SKM-1 (cell line): ENCODE data around the gene DESI2.
A peak's percentile ranks its signal among the peaks of the same experiment; 100 is the strongest.

Experiments
- DNase-seq: peaks from one replicate; lab custom pipeline; 2025; ENCODE audit not compliant: unreplicated experiment; lab: John Stamatoyannopoulos, UW

Gene DESI2

GRCh38 chr1:244652623-244653438 lies at the start of gene DESI2:
Gene DESI2, plus strand, starts transcription at chr1:244653126. Its CDS starts 188 bp downstream, at chr1:244653314.
- DNase-seq: peak; percentile 100

GRCh38 chr1:244603498-244603897 lies 49.4 kb upstream of the DESI2 start:
- peak; percentile 34 for DNase-seq

GRCh38 chr1:244605835-244606370 lies 47.0 kb upstream of the DESI2 start:
- no peak for DNase-seq

GRCh38 chr1:244614113-244614836 lies 38.7 kb upstream of the DESI2 start:
- DNase-seq: no peak

GRCh38 chr1:244614879-244615278 lies 38.0 kb upstream of the DESI2 start:
- DNase-seq: no peak

- no peak for DNase-seq
These were observed 37.6 kb upstream of the DESI2 start for GRCh38 chr1:244615301-244615700.

- no peak for DNase-seq
These were observed 26.2 kb upstream of the DESI2 start for GRCh38 chr1:244626709-244627108.

GRCh38 chr1:244628789-244629188 lies 24.1 kb upstream of the DESI2 start:
- DNase-seq: peak; percentile 98

- no peak for DNase-seq
These were observed 19.8 kb upstream of the DESI2 start for GRCh38 chr1:244633140-244633539.

GRCh38 chr1:244634546-244634945 lies 18.4 kb upstream of the DESI2 start:
- peak; percentile 71 for DNase-seq

- DNase-seq: no peak
These were observed 16.3 kb upstream of the DESI2 start for GRCh38 chr1:244636488-244637259.

GRCh38 chr1:244639561-244639960 lies 13.4 kb upstream of the DESI2 start:
- DNase-seq: no peak

- DNase-seq: no peak
These were observed 12.0 kb upstream of the DESI2 start for GRCh38 chr1:244640917-244641316.

- DNase-seq: no peak
These were observed 10.4 kb upstream of the DESI2 start for GRCh38 chr1:244642526-244642925.

GRCh38 chr1:244642988-244643387 lies 9.9 kb upstream of the DESI2 start:
- DNase-seq: no peak

- DNase-seq: no peak
These were observed 7.5 kb upstream of the DESI2 start for GRCh38 chr1:244645414-244645813.

- no peak for DNase-seq
These were observed 7.0 kb upstream of the DESI2 start for GRCh38 chr1:244645890-244646289.

- DNase-seq: no peak
These were observed 5.1 kb upstream of the DESI2 start for GRCh38 chr1:244647819-244648218.

- DNase-seq: no peak
These were observed 837 bp upstream of the DESI2 start for GRCh38 chr1:244651956-244652622.

- no peak for DNase-seq
These were observed 647 bp downstream of the DESI2 start for GRCh38 chr1:244653439-244654107.
